ENCODE results near the gene TSPAN13.

DNA sequence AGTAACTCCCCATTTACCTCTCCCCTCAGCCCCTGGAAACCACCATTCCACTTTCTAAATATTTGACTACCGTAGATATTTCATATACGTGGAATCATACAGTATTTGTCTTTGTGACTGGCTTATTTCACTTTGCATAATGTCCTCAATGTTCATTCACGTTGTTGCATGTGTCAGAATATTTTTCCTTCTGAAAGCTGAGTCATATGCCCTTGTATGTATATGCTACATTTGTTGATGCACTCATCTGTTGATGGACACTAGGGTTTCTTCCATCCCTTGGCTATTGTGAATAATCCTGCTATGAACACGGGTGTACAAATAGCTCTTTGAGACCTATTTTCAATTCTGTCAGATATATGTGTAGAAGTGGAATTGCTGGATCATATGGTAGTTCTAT is 25.8 kb upstream of the TSPAN13 start:
- TF ChIP-seq, protein P1, sequence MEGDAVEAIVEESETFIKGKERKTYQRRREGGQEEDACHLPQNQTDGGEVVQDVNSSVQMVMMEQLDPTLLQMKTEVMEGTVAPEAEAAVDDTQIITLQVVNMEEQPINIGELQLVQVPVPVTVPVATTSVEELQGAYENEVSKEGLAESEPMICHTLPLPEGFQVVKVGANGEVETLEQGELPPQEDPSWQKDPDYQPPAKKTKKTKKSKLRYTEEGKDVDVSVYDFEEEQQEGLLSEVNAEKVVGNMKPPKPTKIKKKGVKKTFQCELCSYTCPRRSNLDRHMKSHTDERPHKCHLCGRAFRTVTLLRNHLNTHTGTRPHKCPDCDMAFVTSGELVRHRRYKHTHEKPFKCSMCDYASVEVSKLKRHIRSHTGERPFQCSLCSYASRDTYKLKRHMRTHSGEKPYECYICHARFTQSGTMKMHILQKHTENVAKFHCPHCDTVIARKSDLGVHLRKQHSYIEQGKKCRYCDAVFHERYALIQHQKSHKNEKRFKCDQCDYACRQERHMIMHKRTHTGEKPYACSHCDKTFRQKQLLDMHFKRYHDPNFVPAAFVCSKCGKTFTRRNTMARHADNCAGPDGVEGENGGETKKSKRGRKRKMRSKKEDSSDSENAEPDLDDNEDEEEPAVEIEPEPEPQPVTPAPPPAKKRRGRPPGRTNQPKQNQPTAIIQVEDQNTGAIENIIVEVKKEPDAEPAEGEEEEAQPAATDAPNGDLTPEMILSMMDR (IDR thresholded peaks at IDR 0.05; ENCODE audit: borderline replicate concordance, extremely low read depth, low read length, poor library complexity, severe bottlenecking), result no peak
- TF ChIP-seq EZH2 (IDR thresholded peaks at IDR 0.05; ENCODE audit: borderline replicate concordance, low read depth, low read length, severe bottlenecking), result no peak

Measured in DND-41 (cell line).